ENCODE results near the gene FOXS1. TPM values are rescaled to one million over a fixed set of nuclear protein-coding genes. Genes with fewer than 3 reads are reported as not detected.
A peak's percentile ranks its signal among the peaks of the same experiment; 100 is the strongest.

Gene FOXS1
- total RNA-seq, 1 donor from 2014 or later, result 21.8 TPM

DNA sequence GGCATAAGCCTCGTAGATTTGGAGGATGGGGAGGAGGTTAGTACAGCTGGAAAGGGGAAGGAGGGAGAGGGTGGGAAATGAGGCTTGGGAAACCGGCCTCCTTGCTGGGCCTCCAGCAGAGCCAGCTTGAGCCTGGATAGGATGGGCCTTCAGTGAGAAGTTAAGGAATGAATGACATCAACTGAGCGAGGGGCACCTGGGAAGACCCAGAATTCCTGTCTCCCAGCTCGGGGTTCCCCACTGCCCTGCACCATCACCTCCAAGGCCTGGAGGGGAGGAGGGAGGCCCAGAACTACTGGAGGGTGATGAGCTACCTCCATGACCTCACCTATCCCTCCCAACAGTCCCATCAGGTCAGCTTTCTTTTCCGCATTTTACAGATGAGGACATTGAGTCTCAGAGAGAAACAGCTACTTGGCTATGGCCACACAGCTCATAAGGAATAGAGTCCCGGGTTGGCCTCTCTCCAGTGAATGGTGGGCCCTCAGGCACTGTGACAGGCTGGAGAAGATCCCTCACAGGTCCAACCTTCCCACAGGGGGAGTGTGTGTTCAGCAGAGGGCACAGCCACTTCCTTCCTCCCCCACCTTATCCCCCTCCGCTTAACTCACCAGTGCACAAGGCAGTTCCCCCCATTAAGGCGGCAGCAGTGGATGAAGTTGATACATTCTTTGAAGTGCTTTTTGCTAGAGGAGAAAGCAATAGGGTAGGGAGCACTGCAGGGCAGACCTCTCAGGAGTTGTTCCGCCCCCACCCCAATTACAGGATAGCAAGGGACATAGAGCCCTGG, 18.1 kb upstream of the FOXS1 start:
- Histone ChIP-seq H3K36me3 (no peaks in the 10 kb centered on the region), H3K4me1 (peaks cover 10 to 11% of the 10 kb centered on the region in 2 donors), H3K4me3 (no peak overlapping the region), H3K9me3 (no peaks in the 10 kb centered on the region), H3K27me3 (no peaks in the 10 kb centered on the region), H3K27ac (no peak overlapping the region)
- peak in 1 of 2 donors; percentile 47 for DNase-seq (ENCODE audit: low spot score in 2 of 2)
- TF ChIP-seq CTCF (IDR thresholded peaks at IDR 0.05), result no peak
- intact Hi-C loops (cut with DNase I), result loop anchor here (5.0 kb wide), 1 partner anchor 54 kb away; no protein-coding TSS in a partner anchor

DNA sequence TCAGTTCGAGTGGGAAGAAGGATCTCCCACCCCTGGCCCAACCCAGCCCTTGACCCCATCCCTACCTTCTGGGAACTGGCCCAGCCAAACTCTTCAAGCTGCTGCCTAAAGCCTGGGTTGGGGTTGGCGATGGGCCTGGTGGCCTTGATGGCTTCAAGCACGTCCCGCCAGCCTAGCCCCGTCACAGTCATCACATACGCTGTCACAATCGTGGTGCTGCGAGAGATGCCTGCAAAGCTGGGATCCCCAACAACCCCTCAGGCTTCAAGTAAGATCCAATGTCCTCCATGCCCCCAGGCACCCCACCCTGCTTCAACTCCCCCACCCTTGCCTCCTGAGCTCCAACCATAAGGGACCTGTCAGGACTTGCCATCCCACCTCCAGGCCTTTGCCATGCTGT, 17.1 kb upstream of the FOXS1 start:
- peaks cover 9 to 10% of the 10 kb centered on the region in 2 donors for H3K4me1 ChIP-seq
- H3K36me3 ChIP-seq, result no peaks in the 10 kb centered on the region
- peak in 1 of 2 donors; percentile 58 for DNase-seq (ENCODE audit: low spot score in 2 of 2)
- no peak overlapping the region for H3K27ac ChIP-seq
- no peaks in the 10 kb centered on the region for H3K27me3 ChIP-seq
- H3K4me3 ChIP-seq, result no peak overlapping the region
- no peak for TF ChIP-seq CTCF (IDR thresholded peaks at IDR 0.05)
- no peaks in the 10 kb centered on the region for H3K9me3 ChIP-seq
- intact Hi-C loops (cut with DNase I), result loop anchor here (5.0 kb wide), 1 partner anchor 55 kb away; no protein-coding TSS in a partner anchor

DNA sequence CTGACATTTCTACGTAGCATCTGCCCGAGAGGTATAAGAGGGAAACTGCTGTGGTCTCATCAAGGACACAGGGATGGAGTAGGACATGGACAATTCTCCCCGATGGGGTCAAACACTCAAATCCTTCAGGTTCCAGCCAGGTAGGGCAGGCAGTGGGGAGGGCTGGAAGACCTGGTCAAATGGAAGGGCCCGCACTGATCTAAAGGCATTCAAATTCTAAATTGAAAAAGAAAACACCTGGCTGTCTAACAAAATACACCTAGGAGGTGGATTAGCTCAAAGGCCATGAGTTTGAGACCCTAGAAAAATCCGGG, 16.7 kb upstream of the FOXS1 start:
- no peak for DNase-seq (ENCODE audit: low spot score in 2 of 2)
- no peaks in the 10 kb centered on the region for H3K9me3 ChIP-seq
- no peaks in the 10 kb centered on the region for H3K27me3 ChIP-seq
- peaks cover 9 to 10% of the 10 kb centered on the region in 2 donors for H3K4me1 ChIP-seq
- H3K27ac ChIP-seq, result no peak overlapping the region
- H3K4me3 ChIP-seq, result no peak overlapping the region
- TF ChIP-seq CTCF (IDR thresholded peaks at IDR 0.05), result no peak
- intact Hi-C loops (cut with DNase I), result loop anchor here (5.0 kb wide), 1 partner anchor 55 kb away; no protein-coding TSS in a partner anchor
- H3K36me3 ChIP-seq, result no peaks in the 10 kb centered on the region

DNA sequence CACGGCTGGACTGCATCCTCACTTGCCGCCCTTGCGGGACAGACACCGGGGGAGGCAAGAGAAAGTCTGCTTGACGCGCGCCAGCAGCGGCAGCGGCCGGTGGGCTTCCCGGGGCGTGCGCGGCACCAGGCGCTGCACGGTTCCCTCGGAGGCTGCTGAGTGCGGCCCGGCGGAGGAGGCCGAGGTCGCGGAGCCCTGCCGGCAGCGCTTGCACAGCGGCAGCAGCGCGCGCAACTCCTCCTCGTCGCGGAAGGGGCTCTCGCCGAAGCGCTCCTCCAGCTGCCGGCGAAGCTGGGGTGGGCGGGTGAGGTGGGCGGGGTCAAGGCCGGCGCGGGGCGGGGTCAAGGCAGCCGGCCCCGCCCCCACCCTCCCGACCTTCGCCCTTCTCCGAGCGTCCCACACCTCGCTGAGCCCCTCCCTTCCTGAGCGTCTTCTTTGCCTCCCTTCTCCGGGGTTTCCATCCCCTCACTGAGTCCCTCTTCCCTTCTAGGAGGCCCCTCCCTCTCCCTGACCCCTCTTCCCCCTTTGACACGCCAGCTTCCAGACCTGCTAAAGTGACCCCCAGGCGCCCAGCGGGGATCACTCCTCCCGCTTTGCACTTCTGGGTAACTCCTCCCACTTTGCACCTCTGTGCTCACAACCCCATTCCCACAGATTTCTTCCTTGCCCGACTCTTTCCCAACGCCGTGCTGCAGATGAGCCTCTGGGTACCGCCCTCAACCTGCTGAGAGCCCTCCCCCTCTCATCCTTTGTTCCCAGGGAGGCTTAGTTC, 16.2 kb upstream of the FOXS1 start:
- peak in 1 of 2 donors; percentile 63 for DNase-seq (ENCODE audit: low spot score in 2 of 2)
- no peaks in the 10 kb centered on the region for H3K9me3 ChIP-seq
- no peaks in the 10 kb centered on the region for H3K36me3 ChIP-seq
- no peaks in the 10 kb centered on the region for H3K27me3 ChIP-seq
- no peak for TF ChIP-seq CTCF (IDR thresholded peaks at IDR 0.05)
- intact Hi-C loops (cut with DNase I), result loop anchor here (5.0 kb wide), 1 partner anchor 56 kb away; no protein-coding TSS in a partner anchor
- H3K4me1 ChIP-seq, result peaks cover 9 to 10% of the 10 kb centered on the region in 2 donors
- H3K4me3 ChIP-seq, result peak overlapping the region; percentile 58 to 69
- no peak overlapping the region for H3K27ac ChIP-seq

GRCh38 chr20:31861135-31861384, 15.7 kb upstream of the FOXS1 start:
- peak overlapping the region; percentile 58 to 69 for H3K4me3 ChIP-seq
- H3K36me3 ChIP-seq, result no peaks in the 10 kb centered on the region
- no peak overlapping the region for H3K27ac ChIP-seq
- intact Hi-C loops (cut with DNase I), result loop anchor here (5.0 kb wide), 1 partner anchor 56 kb away; no protein-coding TSS in a partner anchor
- no peaks in the 10 kb centered on the region for H3K9me3 ChIP-seq
- DNase-seq (ENCODE audit: low spot score in 2 of 2), result peak in 1 of 2 donors; percentile 60
- no peak for TF ChIP-seq CTCF (IDR thresholded peaks at IDR 0.05)
- H3K27me3 ChIP-seq, result no peaks in the 10 kb centered on the region
- peaks cover 9 to 10% of the 10 kb centered on the region in 2 donors for H3K4me1 ChIP-seq
